Raji (cell line): ENCODE results near the gene PODXL.

Experiments
- POLR2A ChIP-seq: IDR thresholded peaks from 2 replicates; pipeline ENCODE4 v1.6.1; 2011; ENCODE audit warnings: low read depth, low read length, control low read depth; ENCODE audit not compliant: insufficient read depth

The PODXL gene

DNA sequence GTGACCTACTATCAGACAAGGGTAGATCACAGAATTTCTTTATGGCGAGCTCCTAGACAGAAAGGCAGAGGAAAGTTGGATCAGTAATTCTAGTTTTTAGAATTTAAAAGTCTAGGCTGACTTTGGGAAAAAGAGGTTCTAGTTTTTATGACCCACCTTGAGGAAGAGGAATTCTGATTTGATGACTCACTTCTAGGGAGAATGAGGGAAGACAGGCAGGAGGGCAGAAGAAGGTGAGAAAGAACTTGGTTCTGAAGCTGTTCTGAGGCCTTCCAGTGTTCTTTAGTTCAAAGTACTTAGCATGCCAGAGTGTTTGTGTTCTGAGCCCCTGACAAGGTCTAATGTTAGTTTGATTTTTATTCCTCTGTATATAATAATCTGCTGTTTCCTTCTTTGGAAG lies 97.2 kb downstream of the PODXL start:
- no peak for TF ChIP-seq POLR2A

DNA sequence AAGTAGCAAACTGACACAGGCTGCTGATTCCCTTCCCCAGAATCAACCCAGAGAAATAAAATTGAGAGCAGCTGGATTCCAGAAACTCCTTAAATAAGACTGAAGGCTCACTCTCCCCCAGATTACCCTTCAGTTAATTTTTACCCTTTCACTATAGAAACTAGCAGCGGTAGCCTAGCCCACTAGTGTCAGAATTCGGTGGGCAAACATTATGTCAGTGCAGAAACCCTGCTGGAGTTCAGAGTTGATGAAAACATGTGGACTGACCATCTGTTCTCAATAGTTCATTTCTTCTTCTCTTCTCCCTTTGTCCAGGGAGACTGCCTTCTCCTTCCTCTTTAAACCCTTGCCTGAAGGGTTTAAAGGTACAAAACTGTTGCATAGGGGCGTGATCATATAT lies 100.1 kb downstream of the PODXL start:
- no peak for TF ChIP-seq POLR2A

- TF ChIP-seq POLR2A = no peak
Observed at GRCh38 chr7:131455546-131455945, 100.9 kb downstream of the PODXL start.

DNA sequence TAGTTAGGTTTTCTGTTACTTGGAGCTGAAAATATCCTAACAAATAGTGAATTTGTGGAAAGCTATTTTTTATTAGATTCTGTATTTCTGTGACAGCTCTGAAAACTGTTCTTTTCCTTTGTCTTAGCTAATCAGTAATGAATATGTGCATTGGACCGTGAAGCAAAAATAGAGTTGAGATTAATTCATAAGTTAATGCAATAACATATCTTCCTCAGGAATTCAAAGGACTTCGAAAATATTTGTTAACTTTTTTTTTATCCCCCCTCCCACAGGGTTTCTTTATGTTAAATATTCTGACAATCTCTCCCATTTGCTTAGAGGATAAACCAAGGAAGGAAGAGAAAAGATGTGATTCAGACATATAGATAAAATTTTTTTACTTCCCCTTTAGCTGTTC lies 101.4 kb downstream of the PODXL start:
- no peak for TF ChIP-seq POLR2A

DNA sequence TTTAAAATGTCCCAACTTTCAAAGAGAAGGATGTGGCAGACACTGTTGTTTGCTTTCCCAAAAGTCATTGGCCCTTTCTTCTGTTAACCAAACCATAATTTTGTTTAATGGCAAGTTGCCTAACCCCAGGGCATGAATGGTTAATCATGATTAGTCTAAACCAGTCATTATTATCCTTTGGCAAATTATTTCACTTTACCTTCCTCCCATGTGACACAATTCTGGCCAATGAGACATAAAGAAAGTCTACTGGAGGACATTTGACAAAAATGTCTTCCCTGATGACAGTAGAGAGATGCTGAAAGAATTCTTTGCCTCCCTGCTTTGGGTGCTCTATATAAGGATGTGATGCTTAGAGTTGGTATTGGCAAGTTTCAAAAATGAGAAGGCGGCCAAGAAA lies 101.9 kb downstream of the PODXL start:
- TF ChIP-seq POLR2A = no peak
